GM19240 (cell line): Measurements from ENCODE around the gene GRM1.
"Not testable (repeated sequence)": the region's sequence is repeated elsewhere in the genome, so short reads cannot be mapped to it uniquely, and the experiment has no call there.

Experiments
- DNase-seq: peaks from one replicate; pipeline ENCODE4 v3.0.0; 2011; ENCODE audit warnings: low spot score; ENCODE audit not compliant: insufficient read length

The GRM1 gene

DNA sequence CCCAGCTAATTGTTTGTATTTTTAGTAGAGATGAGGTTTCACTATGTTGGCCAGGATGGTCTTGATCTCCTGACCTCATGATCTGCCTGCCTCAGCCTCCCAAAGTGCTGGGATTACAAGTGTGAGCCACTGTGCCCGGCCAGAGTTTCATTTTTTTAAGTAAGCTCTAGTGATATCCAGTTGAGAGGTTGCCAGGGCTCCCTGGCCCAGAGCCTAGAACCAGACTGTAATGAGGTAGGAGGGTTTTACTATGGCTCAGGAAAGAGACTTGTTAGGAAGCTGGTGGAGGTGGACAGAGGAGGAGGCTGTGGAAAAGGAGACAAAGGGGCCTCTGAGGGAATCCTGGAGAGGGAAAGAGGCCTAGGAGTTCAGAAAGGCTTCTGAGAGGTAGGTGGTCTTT, 242.3 kb downstream of the GRM1 start:
- not testable (repeated sequence) for DNase-seq

DNA sequence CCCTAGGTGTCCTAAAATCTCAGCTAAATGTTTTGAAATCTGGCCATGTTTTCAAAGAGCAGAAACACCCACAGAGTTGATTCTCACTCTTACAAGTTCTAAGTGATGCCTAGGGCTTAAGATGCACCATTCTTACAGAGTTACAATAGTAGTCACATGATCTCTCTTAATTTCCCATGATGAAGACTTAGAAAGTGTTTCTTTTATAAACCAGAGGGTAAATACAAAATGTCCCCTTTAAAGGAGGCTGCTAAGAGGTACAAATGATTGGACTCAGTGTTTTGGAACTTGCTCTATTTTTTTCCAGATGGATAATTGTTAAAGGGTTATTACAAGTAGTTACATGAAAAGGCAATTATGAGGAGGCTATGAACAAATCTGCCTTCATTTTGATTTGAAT, 244.6 kb downstream of the GRM1 start:
- DNase-seq: no peak

DNA sequence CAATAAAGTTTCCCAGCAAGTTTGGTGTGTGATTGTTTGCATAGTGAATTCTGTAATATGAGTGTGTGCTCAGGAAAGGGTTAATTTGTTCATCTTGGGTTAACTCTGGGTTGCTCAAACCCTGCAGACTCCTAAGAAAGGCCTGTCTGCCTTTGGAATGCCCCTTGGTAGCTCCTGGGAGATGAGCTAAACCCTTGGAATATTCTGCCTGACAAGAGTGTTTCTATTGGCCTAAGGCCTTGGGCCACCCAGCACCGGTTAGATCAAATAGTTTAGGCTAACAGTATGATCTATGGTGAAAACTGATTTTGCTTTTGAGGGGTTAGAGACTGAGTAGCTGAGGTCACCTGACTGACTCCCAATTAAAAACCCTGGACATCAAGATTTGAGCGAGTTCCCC, 248.3 kb downstream of the GRM1 start:
- no peak for DNase-seq

DNA sequence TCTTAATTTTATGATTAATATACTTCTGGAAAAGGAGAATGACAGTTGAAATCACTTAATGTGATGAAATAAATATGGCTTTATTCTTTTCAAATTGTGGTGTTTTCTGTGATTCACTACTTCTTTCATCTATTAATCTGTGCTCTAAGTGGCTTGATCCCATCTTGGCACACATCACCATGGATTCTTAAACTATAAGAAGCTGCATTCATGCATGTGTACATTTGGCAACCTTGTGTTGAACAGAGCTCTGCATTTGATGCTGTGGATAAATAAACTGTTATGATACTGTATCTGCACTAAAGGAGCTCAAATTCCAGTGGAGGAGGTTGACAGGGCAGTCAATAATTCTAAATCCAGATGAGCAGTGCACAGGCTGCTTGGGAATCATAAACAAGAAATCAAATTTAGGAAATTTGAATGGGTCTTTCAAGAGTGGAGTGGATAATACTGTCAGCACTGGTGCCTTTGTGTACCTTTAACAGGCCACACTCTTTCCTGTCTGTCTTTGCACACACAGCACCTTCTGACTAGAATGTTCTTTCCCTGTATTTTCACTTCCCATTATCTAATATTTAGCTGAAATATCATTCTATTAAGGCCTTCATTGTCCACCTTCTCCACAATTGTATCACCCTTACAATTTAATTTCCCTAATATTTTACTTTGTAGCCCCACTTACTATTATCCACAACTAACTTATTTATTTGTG, 252.9 kb downstream of the GRM1 start:
- DNase-seq: no peak

DNA sequence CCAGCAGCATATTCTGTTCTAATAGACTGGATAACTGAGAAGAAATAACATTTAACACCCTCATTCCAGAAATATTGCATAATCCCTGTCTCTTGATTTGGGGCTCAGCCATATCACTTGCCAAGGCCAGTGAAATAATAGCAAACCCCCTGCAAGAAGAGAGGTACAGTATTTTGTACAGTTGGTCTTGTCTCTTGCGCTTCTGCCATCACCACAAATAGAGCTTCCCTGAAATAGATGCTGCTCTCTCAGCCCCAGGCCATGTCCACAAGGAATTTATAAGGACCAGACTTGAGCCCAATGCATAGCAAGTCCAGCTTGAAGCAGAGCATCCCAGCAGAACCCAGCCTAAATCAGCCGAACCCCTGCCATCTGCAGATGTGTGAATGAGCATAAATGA, 254.0 kb downstream of the GRM1 start:
- no peak for DNase-seq

DNA sequence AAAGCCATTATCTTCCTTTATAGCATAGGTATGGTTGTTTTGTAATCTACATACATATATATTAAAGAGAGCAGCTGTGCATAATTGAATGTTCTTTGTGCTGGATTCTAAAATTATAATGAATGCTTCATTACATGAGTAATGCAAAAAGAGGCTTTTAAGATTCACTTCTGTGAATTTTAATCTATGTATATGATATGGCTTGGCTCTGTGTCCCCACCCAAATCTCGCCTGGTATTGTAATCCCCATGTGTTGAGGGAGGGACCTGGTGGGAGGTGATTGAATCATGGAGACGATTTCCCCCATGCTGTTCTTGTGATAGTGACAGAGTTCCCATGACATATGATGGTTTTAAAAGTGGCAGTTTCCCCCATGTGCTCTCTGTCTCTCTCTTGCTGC, 255.4 kb downstream of the GRM1 start:
- no peak for DNase-seq

DNA sequence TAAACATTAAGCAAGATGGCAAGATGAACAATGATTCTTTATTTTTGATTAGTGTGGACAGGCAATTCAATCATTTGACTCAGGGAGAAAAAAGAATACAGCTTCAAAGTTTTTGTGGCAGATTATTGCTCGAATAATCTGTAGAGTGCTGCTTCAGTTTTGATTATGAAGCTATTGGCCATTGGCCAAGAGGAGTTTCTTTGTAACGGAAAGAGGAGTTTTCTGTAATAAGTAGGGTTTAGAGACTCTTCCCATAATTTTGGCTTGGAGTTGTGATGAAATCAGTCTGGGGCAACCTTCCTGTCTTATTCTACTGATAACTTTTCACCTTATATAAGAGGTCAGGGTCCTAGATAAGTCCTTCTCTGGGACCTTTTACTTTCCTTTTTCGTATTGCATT, 258.1 kb downstream of the GRM1 start:
- DNase-seq: no peak

DNA sequence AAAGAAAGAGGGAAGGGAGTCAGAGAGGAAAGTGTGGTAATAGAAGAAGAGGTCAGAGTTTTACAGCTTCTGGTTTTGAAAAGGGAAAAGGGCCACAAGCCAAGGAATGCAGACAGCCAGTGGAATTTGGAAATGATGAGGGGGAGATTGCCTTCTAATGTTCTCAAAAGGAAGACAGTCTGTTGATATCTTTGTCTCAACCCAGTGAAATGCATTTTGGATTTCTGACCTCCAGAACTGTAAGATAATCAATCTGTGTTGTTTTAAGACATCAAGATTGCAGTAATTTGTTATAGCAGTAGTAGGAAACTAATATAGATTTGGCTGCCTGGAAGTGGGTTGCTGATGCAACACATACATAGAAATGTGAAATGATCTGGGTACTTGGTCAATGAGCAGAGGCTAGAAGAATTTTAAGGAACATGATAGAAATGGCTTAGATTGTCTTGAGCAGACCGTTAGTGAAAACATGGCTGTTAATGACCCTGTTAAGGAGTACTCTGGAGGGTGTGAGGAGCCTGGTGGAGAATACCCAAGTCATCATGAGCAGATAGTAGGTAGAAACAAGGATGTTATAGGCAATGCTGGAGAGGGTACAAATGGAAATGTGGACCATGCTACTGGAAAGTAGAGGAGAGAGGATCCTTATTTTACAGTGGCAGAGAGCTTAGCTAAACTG, 259.0 kb downstream of the GRM1 start:
- no peak for DNase-seq

DNA sequence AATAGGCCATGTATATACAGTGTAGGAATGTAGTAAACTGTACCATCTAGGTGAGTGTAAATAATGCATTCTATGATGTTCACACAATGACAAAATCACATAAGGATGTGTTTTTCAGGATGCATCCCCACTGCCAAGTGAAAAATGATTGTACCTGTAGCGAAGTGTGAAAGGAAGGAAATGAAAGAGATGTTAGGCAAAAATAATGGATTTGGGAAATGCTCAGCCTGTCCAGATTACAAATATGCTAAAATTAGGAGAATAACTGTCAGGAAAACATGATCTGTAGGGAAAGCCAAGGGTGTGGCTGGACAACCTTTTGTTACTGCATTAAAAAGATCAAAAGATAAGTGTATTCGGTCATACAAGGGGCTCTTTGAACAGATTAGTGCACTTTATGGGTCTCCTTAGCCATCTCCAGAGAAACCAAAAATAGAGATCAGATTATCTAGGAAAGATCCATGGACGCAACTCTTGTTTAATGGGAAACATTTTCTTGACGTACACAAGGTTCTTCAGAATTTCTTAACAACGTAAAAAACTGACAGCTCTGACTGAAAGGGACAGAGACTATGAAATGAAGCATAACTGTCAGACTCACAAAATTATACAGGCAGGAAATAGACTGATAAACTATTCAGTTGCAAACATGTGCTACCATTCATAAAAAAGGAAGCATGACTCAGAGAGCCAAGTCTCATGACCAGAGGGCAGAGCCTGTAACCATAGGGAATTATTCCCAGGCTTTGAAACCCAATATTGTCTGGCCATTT, 261.1 kb downstream of the GRM1 start:
- no peak for DNase-seq

DNA sequence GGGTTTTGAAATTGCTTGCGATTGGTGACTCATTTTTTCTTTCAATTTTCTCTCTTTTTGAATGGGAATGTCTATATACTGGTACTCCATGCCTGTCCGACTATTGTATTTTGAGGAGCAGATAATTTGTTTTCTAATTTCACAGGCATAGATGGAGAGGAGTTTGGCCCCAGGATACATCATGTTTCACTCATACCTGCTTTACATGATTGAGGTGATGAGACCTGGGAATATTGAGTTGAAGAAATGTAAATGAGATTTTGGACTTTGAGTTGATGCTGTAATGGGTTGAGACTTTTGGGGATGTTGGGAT, 261.7 kb downstream of the GRM1 start:
- no peak for DNase-seq

DNA sequence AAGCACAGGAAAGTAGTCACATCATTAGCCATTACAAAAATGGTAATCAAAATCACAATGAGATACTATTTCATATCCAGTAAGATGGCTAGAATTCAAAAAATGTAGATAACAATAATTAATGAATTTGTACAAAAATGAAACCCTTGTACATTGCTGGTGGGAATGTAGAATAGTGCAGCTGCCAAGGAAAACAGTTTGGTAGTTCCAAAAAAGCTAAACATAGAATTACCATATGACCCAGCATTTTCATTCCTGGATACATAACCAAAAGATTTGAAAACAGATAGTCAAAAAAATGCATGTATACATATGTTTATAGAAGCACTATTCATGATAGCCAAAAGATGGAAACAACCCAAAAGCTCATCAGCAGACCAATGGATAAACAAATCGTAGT, 263.6 kb downstream of the GRM1 start:
- no peak for DNase-seq

DNA sequence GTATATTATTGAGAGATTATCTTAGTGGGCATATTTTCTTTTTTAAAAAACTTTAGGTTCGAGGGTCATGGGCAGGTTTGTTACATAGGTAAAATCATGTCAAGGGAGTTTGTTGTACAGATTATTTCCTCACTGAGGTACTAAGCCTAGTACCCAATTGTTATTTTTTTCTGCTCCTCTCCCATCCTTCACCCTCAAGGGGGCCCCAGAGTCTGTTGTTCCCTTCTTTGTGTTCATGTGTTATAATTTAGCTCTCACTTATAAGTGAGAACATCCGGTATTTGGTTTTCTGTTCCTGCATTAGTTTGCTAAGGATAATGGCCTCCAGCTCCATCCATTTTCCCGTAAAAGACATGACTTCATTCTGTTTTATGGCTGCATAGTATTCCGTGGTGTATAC, 266.8 kb downstream of the GRM1 start:
- DNase-seq: no peak

DNA sequence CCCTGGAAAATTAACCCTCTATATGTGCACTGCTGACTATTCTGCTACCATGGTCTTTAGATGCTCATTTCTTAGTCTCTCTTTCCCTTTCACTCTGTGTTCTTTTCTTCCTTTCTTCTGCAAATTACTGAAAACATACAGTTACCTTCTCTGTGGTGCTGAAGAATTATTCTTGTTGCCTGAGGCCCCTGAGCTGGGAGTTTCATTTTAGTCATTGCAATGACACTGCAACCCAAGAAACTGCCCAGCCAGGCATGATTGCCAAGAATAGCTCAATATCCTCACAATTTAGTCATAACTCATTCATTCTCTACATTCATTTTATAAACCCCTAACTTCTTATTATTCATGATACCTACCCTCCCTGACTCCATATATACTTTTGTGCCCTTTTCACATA, 269.0 kb downstream of the GRM1 start:
- no peak for DNase-seq

DNA sequence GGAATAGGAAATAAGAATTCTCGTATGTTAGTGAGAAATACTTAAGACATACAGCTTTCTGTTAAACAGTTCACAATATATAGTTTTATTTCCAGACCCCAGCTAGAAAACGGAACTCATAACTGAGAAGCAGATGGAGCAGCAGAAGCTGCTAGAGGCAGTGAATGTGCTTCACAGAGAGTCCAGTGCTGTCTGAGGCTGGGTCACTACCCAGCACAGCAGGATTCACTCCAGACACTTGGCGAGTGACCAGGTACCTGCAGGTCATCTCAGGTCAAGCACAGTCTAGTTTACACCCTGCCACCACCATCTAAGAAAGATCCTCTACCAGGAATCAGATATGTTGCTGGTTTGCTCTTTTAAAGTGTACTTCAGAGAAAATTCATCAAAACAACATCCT, 271.7 kb downstream of the GRM1 start:
- no peak for DNase-seq

DNA sequence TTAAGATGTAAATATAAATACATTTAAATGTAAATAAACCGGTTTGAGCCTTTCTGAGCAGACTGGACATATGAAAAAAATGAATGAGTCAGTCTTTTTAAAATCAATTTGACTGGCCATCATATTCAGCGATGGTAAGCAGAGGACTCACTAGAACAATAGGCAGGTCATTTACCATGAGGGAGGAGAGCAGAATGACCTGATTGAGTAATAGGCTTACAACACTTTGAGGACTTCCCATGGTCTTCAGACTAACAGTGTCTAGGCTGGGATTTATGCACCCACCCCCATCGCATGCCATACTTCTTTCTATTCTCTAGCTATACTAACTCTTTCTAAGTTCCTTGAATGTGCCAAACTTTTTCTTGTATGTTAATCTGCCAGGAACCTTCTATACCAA, 272.9 kb downstream of the GRM1 start:
- no peak for DNase-seq

DNA sequence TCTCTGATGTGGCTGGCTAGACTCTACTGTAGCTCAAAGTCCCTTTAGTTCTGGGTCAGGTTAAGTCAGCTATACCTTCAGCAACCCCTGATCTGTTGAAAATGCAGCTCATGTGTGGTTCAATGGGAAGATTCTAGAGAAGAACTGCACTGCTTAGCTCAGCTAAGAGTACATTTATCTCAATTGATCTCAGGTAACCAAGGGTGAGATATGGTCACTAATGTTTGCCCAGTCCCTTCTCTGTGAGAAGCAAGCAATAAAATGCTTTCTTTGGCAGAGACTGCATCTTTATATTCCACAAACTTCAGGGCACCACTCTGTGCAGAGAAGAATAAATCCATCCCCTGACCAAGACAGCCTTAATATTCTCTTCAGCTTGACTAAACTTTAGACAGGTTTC, 274.1 kb downstream of the GRM1 start:
- DNase-seq: no peak

DNA sequence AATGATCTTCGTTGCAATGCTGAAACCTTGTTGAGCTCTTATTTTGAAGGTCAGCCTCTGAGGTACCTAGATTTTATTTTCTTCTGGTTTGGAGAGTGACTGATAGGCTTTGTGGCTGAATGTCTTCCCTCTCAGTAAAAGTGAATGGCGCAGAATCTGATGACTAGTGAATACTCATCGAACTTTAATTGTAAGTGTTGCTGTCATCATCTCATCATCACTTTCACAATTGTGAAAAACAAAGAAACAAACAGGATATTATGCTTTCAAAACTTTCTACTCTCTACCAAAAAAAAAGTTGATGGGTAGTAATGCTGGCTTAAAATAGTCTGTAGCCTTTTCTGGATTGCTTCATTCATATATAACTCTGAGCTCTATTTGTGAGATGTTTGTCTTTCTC, 275.3 kb downstream of the GRM1 start:
- no peak for DNase-seq

DNA sequence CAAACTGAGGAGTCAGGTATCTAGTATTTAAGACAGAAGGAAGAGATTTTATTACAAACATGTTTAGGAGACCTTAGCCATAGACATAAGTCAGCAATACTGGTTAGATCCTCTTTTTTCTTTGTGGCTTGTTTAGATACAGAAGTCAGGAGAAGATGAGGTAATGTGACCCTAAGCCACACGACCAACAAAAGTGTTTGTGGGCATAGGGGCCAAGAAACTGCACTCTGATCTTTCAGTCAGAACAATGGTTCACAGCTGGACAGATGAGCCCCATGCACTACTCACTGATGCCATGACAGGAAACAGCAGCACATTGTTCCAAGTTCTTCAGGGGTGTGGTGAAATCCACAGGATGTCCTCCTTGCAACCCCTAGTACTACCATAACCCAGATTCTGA, 276.2 kb downstream of the GRM1 start:
- no peak for DNase-seq

DNA sequence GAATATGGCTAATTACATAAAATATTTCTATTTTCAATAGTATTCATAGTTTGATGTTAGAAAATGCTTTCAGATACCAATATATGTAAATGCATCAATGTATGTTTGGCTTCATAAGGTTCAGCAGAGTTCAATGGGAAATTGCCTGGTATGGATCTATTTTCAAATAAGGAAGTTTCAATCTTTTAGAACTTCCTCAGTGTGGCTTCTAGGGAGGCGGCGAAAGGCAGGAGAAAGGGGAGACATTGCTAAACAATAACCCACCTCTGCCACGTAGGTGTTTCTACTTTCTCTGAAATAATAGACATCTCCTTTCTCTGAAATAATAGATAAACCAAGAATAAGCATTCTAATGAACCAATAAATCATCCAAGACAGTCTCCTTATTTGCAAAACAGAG, 277.1 kb downstream of the GRM1 start:
- DNase-seq: no peak

DNA sequence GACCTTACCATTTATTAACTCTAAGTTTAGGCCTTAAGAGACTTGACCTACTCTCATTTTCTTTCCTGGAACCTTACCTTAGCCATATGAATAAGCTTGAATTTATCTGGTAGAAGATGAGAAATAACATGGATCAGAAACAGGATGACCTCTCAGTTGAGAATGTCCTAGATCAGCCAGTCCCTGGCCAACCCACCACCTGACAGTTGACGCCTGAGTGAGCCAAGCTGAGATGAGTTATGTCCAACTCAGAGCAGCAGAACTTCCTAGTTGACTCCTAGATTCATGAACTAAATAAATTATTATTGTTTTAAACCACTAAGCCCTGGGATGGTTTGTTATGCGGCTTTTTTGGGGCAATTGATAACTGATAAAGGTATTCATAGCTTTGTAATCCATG, 281.8 kb downstream of the GRM1 start:
- DNase-seq: no peak

DNA sequence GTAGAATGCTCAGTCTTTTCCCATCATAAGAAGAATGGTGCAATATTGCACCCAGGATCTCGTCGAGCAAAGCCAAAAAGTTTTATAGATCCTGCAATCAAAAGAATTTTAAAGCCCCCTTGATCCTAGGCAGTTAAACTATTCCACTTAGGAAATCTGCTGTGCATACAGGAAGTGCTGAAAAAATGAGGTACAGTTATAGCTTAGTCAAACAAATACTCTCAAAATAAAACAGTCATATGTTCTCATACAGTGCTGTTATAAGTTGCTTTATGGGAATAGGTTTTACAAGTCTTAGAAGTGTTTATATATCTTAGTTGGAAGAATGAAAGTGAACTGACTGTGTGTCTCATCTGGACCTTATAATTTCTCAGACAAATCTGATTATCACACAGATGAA, 282.2 kb downstream of the GRM1 start:
- no peak for DNase-seq

DNA sequence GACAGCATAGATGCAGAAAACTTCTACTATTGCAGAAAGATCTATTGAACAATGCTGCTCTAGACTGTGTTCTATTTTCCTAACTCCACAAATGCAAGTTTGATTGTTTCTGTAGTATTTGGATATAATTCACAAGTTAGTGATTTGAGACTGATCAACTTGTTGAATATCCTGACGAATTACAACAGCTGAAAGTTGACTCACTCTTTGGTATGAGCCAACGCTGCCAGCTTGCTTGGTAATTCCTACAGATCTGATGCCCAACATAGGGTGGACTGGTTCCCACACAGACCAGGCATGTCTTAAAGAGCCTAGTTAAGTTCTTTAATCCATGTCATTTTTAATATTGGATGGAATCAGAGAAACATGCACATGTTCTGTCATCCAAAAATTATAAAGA, 283.7 kb downstream of the GRM1 start:
- DNase-seq: no peak
